Fibroblast of villous mesenchyme (primary cell): Measurements from ENCODE around the gene LRP1. TPM values are rescaled to one million over a fixed set of nuclear protein-coding genes. Genes with fewer than 3 reads are reported as not detected.

Experiments
- DNase-seq: peaks from one replicate; pipeline ENCODE4 v3.0.0-alpha.2; 2010; ENCODE audit warnings: low read depth
- H3K4me3 ChIP-seq: 2 replicates; pipeline ENCODE4 v1.5.1; 2011; ENCODE audit warnings: low read depth, mild to moderate bottlenecking, low read length
- total RNA-seq: library from RNA; depleted of rRNA; stranded (reverse); fragments of >200 nt; gene quantifications from 2 replicates; pipeline ENCODE4 v1.2.3, GENCODE V29; 2012
- TF ChIP-seq, protein P1 (sequence below): IDR thresholded peaks from 2 replicates; pipeline ENCODE4 v1.5.1; 2012; ENCODE audit warnings: low read depth, mild to moderate bottlenecking, low read length; ENCODE audit not compliant: insufficient read depth

LRP1 gene
- total RNA-seq, 1 donor: 228 TPM

DNA sequence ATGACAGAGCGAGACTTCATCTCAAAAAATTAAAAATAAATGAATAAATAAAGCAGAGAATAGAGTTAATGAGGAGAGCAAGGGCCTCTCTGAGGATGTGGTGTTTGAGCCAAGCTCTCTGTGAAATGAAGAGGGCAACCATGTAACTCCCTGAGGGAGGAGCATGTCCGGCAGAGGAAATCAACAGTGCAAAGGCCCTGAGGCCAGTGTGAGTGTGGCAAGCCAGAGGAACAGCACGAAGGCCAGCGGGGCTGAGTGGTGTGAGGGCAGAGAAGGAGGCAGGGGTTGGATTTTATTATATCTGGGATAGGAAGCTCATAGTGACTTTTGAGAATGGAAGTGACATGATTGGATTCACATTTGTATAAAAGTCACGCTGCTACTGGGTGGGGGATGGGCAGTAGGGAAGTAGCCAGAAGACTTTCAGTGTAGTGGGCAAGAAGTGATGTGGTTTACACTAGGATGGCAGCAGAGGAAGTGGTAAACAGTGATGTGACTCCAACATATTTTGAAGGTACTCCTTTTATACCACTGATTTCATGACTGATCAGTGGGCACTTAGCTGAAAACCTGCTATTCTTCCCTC, 29.4 kb downstream of the LRP1 start:
- no peak overlapping the region for H3K4me3 ChIP-seq
- DNase-seq: no peak
- TF ChIP-seq, protein P1, sequence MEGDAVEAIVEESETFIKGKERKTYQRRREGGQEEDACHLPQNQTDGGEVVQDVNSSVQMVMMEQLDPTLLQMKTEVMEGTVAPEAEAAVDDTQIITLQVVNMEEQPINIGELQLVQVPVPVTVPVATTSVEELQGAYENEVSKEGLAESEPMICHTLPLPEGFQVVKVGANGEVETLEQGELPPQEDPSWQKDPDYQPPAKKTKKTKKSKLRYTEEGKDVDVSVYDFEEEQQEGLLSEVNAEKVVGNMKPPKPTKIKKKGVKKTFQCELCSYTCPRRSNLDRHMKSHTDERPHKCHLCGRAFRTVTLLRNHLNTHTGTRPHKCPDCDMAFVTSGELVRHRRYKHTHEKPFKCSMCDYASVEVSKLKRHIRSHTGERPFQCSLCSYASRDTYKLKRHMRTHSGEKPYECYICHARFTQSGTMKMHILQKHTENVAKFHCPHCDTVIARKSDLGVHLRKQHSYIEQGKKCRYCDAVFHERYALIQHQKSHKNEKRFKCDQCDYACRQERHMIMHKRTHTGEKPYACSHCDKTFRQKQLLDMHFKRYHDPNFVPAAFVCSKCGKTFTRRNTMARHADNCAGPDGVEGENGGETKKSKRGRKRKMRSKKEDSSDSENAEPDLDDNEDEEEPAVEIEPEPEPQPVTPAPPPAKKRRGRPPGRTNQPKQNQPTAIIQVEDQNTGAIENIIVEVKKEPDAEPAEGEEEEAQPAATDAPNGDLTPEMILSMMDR: no peak

- no peak for DNase-seq
- no peak overlapping the region for H3K4me3 ChIP-seq
- TF ChIP-seq, protein P1: no peak
These were observed 29.9 kb downstream of the LRP1 start for GRCh38 chr12:57158186-57158585.

DNA sequence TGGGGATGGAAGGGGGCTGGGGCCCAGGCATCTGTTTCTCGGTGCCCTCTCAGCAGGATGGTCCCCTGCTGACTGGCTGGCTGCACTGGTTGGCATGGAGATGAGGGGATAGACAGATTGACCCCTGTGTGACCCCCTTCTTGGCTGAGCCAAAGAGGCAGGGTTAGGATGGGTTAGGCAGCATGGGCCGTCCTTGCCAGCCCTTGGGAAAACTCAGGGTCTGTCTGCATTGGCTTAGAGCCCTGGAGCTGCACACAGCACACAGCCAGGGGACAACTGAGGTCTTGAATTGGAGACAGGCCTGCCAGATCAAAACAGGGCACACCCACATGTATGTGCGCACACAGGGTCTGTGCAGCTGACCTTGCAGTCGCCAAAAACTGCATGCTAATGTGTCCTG, 30.4 kb downstream of the LRP1 start:
- H3K4me3 ChIP-seq: no peak overlapping the region
- no peak for DNase-seq
- TF ChIP-seq, protein P1: no peak

GRCh38 chr12:57159311-57159710, 31.0 kb downstream of the LRP1 start:
- DNase-seq: no peak
- TF ChIP-seq, protein P1: no peak
- H3K4me3 ChIP-seq: no peak overlapping the region

DNA sequence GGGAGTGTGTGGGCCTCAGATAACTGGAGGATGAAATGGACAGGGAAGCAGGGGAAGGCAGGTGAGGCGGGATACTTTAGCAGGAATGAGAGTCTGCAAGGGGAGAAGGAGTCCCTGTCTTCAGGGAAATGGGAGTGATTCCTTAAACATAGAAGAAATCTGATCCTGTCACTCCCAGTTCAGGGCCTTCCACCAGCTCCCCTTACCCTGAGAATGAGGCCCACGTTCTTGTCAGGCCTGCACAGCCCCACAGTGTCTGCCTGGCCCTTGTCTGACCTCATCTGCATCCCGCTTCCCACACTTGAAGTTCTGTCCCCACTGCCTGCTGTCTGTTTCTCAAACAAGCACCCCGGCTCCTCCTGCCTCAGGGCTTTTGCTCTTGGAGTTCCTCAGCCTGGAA, 31.8 kb downstream of the LRP1 start:
- TF ChIP-seq, protein P1: no peak
- DNase-seq: no peak
- no peak overlapping the region for H3K4me3 ChIP-seq

GRCh38 chr12:57160741-57161140, 32.5 kb downstream of the LRP1 start:
- DNase-seq: no peak
- TF ChIP-seq, protein P1: no peak
- no peak overlapping the region for H3K4me3 ChIP-seq

DNA sequence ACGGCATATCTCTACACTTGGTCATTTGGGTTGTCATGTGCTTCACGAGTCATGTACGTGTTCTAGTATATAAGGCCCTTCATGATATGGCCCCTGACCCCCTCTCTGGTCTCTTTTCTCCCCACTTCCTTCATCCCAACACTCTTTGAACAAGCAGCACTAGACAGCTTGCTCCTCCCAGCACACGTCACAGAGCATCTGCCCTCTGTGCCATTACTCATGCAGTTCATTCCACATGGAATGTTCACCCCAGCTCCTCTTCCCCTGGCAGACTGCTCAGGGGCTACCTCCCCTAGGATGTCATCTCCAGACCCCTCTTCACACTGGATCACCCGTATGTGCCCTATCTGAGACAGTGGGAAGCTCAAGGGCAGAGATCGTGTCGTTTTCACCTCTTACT, 33.2 kb downstream of the LRP1 start:
- TF ChIP-seq, protein P1: no peak
- DNase-seq: peak; percentile 29
- H3K4me3 ChIP-seq: no peak overlapping the region
